Thyroid gland (tissue), 4 donors: ENCODE measurements around the gene CFP.

Experiments used
- POLR2A ChIP-seq, 2 donors: fragments of 450-650 bp; IDR thresholded peaks; one replicate each; pipeline ENCODE4 v1.6.1; 2017; ENCODE audit warnings: antibody characterized with exemption in 2 of 2, mild to moderate bottlenecking in 2 of 2, moderate library complexity in 1 of 2
- TF ChIP-seq, protein P1 (sequence below), 6 experiments: fragments of 200-600 bp in 3 of 6; fragments of 450-650 bp in 3 of 6; sonication (generic) in 3 of 6; IDR thresholded peaks; one replicate each; pipeline ENCODE4 v1.5.1; 2016 to 2019; ENCODE audit warnings: antibody characterized with exemption in 6 of 6, mild to moderate bottlenecking in 2 of 6, inconsistent platforms in 1 of 6, moderate library complexity in 1 of 6

- TF ChIP-seq POLR2A (IDR thresholded peaks at IDR 0.05), result no peak
- TF ChIP-seq, protein P1, sequence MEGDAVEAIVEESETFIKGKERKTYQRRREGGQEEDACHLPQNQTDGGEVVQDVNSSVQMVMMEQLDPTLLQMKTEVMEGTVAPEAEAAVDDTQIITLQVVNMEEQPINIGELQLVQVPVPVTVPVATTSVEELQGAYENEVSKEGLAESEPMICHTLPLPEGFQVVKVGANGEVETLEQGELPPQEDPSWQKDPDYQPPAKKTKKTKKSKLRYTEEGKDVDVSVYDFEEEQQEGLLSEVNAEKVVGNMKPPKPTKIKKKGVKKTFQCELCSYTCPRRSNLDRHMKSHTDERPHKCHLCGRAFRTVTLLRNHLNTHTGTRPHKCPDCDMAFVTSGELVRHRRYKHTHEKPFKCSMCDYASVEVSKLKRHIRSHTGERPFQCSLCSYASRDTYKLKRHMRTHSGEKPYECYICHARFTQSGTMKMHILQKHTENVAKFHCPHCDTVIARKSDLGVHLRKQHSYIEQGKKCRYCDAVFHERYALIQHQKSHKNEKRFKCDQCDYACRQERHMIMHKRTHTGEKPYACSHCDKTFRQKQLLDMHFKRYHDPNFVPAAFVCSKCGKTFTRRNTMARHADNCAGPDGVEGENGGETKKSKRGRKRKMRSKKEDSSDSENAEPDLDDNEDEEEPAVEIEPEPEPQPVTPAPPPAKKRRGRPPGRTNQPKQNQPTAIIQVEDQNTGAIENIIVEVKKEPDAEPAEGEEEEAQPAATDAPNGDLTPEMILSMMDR (IDR thresholded peaks at IDR 0.05), result no peak
Measured at GRCh38 chrX:47664737-47665136, 35.0 kb upstream of the CFP start.
